Activated CD4-positive, alpha-beta T cell treated with anti-CD3 and anti-CD28 coated beads for 36 hours (primary cell): Measurements from ENCODE around the gene RYR2. TPM values are rescaled to one million over a fixed set of nuclear protein-coding genes. Genes with fewer than 3 reads are reported as not detected.

Experiments used
- ATAC-seq: fragments of 200-7000 bp; cut with Tn5 transposase; one replicate; pipeline ENCODE4 v1.10.0; 2021; ENCODE audit warnings: mild to moderate bottlenecking, moderate library complexity
- CTCF ChIA-PET: fragments of 350-600 bp; sonication (Branson Sonifier 250); formaldehyde crosslinking; loops from one replicate; lab custom pipeline; 2021; ENCODE audit warnings: antibody characterized with exemption; lab: Charles Lee
- POLR2A ChIA-PET: fragments of 350-600 bp; sonication (Branson Sonifier 250); formaldehyde crosslinking; loops from one replicate; lab custom pipeline; 2021; ENCODE audit warnings: antibody characterized with exemption, inconsistent platforms; lab: Charles Lee
- DNase-seq: peaks from one replicate; pipeline ENCODE4 v3.0.0-alpha.2; 2020
- H3K27ac Mint-ChIP-seq: one replicate; pipeline ENCODE4 v1.8.0; 2021; ENCODE audit warnings: mixed read lengths
- H3K27me3 Mint-ChIP-seq: one replicate; pipeline ENCODE4 v1.8.0; 2021; ENCODE audit warnings: mixed read lengths
- H3K36me3 Mint-ChIP-seq: one replicate; pipeline ENCODE4 v1.8.0; 2021; ENCODE audit warnings: low read depth, mixed read lengths
- H3K4me1 Mint-ChIP-seq: one replicate; pipeline ENCODE4 v1.8.0; 2021; ENCODE audit warnings: mixed read lengths
- H3K4me3 Mint-ChIP-seq: one replicate; pipeline ENCODE4 v1.8.0; 2021; ENCODE audit warnings: mild to moderate bottlenecking, moderate library complexity, mixed read lengths
- H3K9me3 Mint-ChIP-seq: one replicate; pipeline ENCODE4 v1.8.0; 2021; ENCODE audit warnings: low read depth, mixed read lengths
- intact Hi-C, 2 experiments: fragments of 100-400 bp; cut with DNase I in 1 of 2; cut with micrococcal nuclease in 1 of 2; formaldehyde crosslinking; loops; one replicate each; pipeline versions ENCODE4 v1.14.2 to v1.15.1; 2022 to 2024; cut with DNase I, micrococcal nuclease
- total RNA-seq, 2 experiments: library from RNA; stranded (reverse); gene quantifications; one replicate each; pipeline ENCODE4 v1.2.3, GENCODE V29; 2021

Gene RYR2
- total RNA-seq, 2 experiments from 2014 or later: 0.04 to 0.05 TPM

DNA sequence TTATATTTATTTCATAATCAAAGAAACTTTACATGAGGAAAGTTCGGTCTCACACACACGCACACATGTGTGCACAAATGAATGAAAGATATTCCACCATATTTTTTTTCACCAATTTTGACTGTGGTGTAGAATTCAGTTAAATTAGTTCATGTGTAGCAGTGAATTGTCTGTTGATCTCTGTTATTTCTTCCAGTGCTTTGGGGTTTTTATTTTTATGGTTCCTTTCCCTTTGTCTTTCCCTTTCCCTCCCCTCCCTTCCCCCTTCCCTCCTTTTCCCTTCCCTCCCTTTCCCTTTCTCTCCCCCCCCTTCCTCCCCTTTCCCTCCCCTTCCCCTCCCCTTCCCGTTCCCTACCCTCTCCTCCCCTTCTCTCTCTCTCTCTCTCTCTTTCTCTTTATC is 8.9 kb downstream of the RYR2 start:
- DNase-seq (no peak), ATAC-seq (no peak)
- no peak overlapping the region for H3K27ac Mint-ChIP-seq
- ChIA-PET POLR2A (no interaction called here), CTCF (interaction anchor here (1.0 kb wide), 1 partner anchor 18 kb away, joined by 3 read pairs; no protein-coding TSS in a partner anchor)
- peaks cover 30% of the 10 kb centered on the region for H3K27me3 Mint-ChIP-seq
- no peaks in the 10 kb centered on the region for H3K36me3 Mint-ChIP-seq
- no peak overlapping the region for H3K4me3 Mint-ChIP-seq
- intact Hi-C loops: no loop called here
- no peaks in the 10 kb centered on the region for H3K4me1 Mint-ChIP-seq
- H3K9me3 Mint-ChIP-seq: no peaks in the 10 kb centered on the region

DNA sequence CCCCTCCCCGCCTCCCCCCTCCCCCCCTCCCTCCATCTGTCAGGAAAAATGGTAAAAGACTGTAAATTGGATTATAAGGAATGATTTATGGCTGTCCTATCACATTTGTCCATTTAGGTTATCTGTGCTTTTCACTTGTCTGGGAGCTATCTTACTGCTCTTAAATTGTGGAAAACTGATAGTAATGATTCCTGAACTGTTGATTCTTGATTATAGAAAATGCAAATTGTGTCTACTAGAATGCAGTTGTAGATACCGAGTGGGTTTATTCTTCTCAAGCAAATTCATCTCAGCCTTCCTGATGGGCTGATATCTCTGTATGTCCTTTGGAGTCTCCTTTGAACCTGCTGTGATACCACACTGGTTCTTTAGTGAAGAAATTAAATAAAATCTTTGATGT is 12.3 kb downstream of the RYR2 start:
- peaks cover 29% of the 10 kb centered on the region for H3K27me3 Mint-ChIP-seq
- H3K4me3 Mint-ChIP-seq: no peak overlapping the region
- POLR2A ChIA-PET: no interaction called here
- H3K4me1 Mint-ChIP-seq: no peaks in the 10 kb centered on the region
- intact Hi-C loops: no loop called here
- DNase-seq (no peak), ATAC-seq (no peak)
- H3K27ac Mint-ChIP-seq: no peak overlapping the region
- CTCF ChIA-PET: no interaction called here
- H3K36me3 Mint-ChIP-seq: no peaks in the 10 kb centered on the region
- H3K9me3 Mint-ChIP-seq: no peaks in the 10 kb centered on the region

DNA sequence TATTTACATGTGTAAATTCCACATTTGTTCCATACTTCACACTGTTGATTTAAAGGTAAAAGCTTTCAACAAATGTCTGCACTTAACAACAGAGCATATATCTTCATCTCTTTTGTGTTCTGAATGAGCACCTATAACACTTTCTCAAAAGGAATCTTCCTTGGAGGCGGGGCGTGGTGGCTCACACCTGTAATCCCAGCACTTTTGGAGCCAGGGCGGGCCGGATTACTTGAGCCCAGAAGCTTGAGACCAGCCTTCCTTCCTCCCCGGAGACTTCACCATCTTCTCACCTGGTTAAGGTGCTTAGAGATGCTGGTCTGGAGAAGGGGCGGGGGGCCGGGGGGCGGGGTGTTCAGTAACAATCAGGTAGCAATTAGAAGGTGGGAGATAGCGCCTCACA is 16.5 kb downstream of the RYR2 start:
- DNase-seq (no peak), ATAC-seq (no peak)
- intact Hi-C loops: no loop called here
- ChIA-PET POLR2A (no interaction called here), CTCF (interaction anchor here (1.4 kb wide), 1 partner anchor 329 kb away, joined by 3 read pairs; no protein-coding TSS in a partner anchor)
- no peaks in the 10 kb centered on the region for H3K9me3 Mint-ChIP-seq
- H3K4me3 Mint-ChIP-seq: no peak overlapping the region
- no peak overlapping the region for H3K27ac Mint-ChIP-seq
- H3K4me1 Mint-ChIP-seq: no peaks in the 10 kb centered on the region
- no peaks in the 10 kb centered on the region for H3K36me3 Mint-ChIP-seq
- peaks cover 17% of the 10 kb centered on the region for H3K27me3 Mint-ChIP-seq

DNA sequence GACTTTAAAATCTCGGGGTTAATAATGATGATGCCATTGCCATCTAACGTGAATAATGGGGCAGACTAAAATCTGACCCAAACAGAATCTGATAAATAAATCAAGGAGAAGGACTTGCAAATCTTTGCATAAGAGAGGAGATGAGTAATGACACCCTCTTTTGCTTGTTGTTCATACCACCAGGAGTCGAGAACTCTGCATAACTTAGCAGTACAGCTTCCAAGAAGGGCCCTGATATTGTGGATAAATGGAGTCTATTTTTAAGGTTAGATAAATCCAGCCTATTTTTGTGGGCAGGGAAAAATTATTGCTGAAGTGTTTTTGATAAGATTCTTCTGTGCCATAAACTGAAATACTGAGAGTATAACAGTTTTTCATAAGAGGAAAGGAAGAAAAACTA is 17.3 kb downstream of the RYR2 start:
- POLR2A ChIA-PET: no interaction called here
- H3K4me1 Mint-ChIP-seq: no peaks in the 10 kb centered on the region
- H3K36me3 Mint-ChIP-seq: no peaks in the 10 kb centered on the region
- CTCF ChIA-PET: no interaction called here
- intact Hi-C loops: no loop called here
- no peak overlapping the region for H3K4me3 Mint-ChIP-seq
- H3K9me3 Mint-ChIP-seq: no peaks in the 10 kb centered on the region
- H3K27ac Mint-ChIP-seq: no peak overlapping the region
- DNase-seq (no peak), ATAC-seq (no peak)
- H3K27me3 Mint-ChIP-seq: peaks cover 13% of the 10 kb centered on the region

DNA sequence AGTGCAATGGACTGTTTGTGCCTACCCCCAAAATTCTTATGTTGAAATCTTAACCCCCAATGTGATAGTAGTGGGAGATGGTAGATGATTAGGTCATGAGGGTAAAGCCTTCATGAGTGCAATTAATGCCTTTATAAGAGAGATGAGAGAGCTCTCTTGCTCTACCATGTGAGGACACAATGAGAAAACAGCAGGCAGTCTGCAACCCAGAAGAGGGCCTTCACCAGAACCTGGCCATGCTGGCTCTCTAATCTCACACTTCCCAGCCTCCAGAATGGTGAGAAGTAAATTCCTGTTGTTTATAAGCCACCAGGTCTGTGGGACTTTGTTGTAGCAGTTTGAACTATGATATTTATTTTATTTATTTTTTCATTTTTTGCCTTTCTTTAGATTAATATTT is 21.0 kb downstream of the RYR2 start:
- H3K36me3 Mint-ChIP-seq: no peaks in the 10 kb centered on the region
- intact Hi-C loops: no loop called here
- no peaks in the 10 kb centered on the region for H3K4me1 Mint-ChIP-seq
- DNase-seq: no peak
- POLR2A ChIA-PET: no interaction called here
- H3K9me3 Mint-ChIP-seq: no peaks in the 10 kb centered on the region
- ATAC-seq: no peak
- H3K27me3 Mint-ChIP-seq: peaks cover 6% of the 10 kb centered on the region
- CTCF ChIA-PET: no interaction called here
- H3K27ac Mint-ChIP-seq: no peak overlapping the region
- H3K4me3 Mint-ChIP-seq: no peak overlapping the region

DNA sequence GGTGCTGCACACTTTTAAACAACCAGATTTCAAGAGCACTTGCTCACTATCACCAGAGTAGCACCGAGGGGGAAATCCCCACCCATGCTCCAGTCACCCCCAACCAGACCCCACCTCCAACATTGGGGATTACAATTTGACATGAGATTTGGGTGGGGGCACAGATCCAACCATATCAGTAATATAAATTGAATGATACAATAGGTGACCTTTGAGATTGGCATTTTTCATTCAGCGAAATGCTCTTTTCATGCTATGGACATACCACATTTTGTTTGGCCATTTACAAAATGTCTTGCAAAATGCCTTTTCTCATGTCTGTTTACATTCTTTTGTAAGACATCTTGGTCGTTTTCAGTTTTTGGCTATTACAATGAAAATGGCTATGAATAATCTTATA is 23.9 kb downstream of the RYR2 start:
- Mint-ChIP-seq H3K36me3 (no peaks in the 10 kb centered on the region), H3K27me3 (peaks cover 8% of the 10 kb centered on the region), H3K4me3 (no peak overlapping the region), H3K27ac (no peak overlapping the region), H3K9me3 (no peaks in the 10 kb centered on the region), H3K4me1 (no peaks in the 10 kb centered on the region)
- intact Hi-C loops: no loop called here
- POLR2A ChIA-PET: interaction anchor here (0.6 kb wide), 1 partner anchor 277 kb away, joined by 3 read pairs; no protein-coding TSS in a partner anchor
- CTCF ChIA-PET: no interaction called here
- DNase-seq (no peak), ATAC-seq (no peak)

DNA sequence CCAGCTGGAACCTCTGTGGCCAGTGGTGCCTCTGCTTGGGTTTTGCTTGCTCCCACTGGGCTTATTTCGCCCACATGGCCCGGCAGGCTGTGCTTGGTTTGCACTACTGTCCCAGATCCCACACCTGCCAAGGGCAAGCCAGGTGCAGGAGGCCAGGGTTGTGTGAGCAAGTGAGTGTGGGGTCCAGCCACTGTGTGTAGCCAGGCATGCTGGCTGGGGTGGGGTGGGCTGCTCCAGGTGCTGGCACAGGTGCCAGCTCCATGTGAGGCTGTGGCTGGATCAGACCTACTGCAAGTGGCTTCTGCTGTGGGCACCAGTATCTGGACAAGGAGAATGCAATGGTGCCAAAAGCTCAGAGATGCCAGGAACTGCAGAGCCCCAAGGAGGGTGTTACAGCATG is 28.5 kb downstream of the RYR2 start:
- ATAC-seq: no peak
- Mint-ChIP-seq H3K4me1 (no peaks in the 10 kb centered on the region), H3K4me3 (no peak overlapping the region), H3K27ac (no peak overlapping the region), H3K9me3 (peaks cover 2% of the 10 kb centered on the region), H3K27me3 (peaks cover 7% of the 10 kb centered on the region), H3K36me3 (no peaks in the 10 kb centered on the region)
- no peak for DNase-seq
- ChIA-PET CTCF (no interaction called here), POLR2A (no interaction called here)
- intact Hi-C loops: no loop called here

DNA sequence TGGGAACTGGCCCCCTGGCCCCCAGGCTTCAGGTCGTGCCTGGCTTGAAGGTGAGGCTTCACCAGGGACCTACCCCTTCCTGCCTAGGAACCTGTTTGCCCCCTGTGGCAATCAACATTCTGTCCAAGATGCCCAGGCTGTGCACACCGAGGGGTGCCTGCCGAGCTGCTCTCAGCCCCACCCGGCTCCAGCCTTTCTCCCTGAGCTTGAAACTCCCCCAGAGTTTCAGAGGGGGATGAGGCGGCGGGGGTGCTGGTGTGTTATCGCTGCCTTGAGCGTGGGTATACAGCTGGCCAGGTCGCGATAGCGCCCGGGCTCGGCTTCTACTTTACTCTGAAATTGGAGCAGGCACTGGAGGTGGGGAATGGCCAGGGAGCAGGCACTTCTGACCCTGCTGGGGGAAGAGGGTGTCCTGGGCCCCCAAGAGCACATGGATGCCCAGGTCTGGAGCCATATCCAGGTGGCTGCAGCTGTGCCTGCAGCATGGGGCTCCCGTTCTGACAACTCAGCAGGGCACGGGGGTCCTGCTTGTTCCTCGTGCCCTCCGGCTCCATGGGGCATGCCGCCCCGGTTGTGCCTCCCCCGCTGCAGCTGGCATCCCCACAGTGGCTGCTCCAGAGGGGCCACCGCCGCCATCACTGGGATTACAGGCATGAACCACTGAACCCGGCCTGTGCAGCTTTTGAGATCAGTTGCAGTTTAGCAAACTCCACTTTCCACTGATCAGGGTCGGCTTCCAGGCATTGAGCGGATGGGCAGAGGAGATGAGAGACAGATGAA is 29.8 kb downstream of the RYR2 start:
- Mint-ChIP-seq H3K4me1 (no peaks in the 10 kb centered on the region), H3K27ac (no peak overlapping the region), H3K9me3 (peaks cover 2% of the 10 kb centered on the region), H3K36me3 (no peaks in the 10 kb centered on the region), H3K4me3 (no peak overlapping the region), H3K27me3 (peaks cover 5% of the 10 kb centered on the region)
- CTCF ChIA-PET: no interaction called here
- no peak for ATAC-seq
- POLR2A ChIA-PET: no interaction called here
- intact Hi-C loops: no loop called here
- DNase-seq: no peak

DNA sequence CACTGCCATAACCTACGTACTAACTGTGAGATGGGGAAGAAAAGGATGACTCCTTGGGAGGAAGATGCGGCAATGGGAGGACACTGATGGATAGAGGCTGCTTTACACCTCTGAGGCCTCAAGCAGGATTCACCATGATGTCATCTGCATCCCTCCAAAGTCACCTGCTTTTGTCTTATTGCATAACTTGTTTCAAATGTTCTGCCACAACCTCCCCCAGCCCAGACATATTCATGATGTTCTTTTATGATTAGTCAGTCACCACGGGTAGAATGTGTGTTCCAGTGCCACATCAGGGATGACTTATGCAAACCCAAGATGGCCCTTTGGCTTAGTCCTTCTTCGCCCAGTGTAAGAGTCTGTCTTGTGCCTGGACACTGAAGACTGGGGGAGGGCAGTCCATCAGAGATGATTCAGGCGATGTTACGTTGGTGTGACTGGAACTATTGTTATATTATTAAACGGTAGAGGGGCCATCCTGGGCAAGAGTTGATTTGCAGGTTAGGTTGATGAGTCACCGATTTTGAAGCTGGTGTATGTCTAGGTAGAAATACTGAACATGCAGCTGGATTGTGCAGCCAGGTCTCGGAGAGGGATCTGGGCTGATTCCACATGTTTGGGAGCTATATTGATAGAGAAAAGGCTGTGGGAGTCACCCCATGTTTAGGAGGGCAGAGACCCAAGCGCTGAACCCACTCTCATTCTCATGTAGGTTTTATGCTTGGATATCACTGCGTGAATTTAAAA is 32.6 kb downstream of the RYR2 start:
- Mint-ChIP-seq H3K4me3 (no peak overlapping the region), H3K27me3 (no peaks in the 10 kb centered on the region), H3K9me3 (peaks cover 4% of the 10 kb centered on the region), H3K4me1 (no peaks in the 10 kb centered on the region), H3K27ac (no peak overlapping the region), H3K36me3 (no peaks in the 10 kb centered on the region)
- intact Hi-C loops: no loop called here
- DNase-seq: no peak
- ChIA-PET POLR2A (interaction anchor here (0.6 kb wide), 1 partner anchor 450 kb away, joined by 3 read pairs; no protein-coding TSS in a partner anchor), CTCF (interaction anchor here (0.6 to 0.7 kb wide), 2 partner anchors 70 to 966 kb away, joined by 3 read pairs; partner anchors contain the start of gene MT1HL1)
- ATAC-seq: no peak

DNA sequence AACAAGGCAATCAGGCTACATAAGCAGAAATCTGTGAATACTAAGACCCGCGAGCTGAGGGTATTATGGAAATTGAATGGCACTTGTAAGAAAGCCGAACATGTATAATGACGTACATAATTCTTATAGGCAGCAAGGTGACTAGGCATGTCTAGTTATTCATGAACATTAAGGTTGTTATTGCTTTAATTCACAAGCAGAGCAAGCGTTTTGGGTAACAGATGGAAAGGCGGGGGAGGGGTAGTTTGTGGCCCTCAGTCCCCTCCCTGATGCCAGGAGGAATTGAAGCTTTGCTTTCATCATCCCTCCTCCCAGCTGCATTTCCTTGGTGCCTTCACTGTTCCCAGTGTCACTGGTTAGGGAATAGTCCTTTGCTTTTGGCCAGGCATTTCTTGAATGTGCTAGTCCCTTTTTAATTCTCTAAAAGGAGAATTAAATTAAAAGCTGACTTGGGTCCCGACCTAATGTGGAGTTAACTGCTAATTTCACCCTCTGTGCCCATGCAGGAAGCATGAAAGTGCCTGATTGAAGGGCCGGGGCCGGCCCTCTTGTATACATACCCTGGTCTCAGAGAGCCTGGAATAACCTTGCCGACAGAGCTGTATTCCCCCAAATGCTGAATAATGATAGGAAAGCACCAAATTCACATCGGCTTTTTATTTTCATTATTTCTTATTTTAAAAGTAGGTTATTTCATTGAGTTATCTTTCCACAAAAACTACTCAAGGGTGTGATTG is 42.5 kb downstream of the RYR2 start:
- Mint-ChIP-seq H3K4me1 (no peaks in the 10 kb centered on the region), H3K27ac (no peak overlapping the region), H3K4me3 (no peak overlapping the region), H3K27me3 (peaks cover 6% of the 10 kb centered on the region), H3K36me3 (no peaks in the 10 kb centered on the region), H3K9me3 (no peaks in the 10 kb centered on the region)
- ATAC-seq (no peak), DNase-seq (no peak)
- ChIA-PET CTCF (interaction anchor here (0.6 kb wide), 1 partner anchor 126 kb away, joined by 4 read pairs; no protein-coding TSS in a partner anchor), POLR2A (no interaction called here)
- intact Hi-C loops: no loop called here

DNA sequence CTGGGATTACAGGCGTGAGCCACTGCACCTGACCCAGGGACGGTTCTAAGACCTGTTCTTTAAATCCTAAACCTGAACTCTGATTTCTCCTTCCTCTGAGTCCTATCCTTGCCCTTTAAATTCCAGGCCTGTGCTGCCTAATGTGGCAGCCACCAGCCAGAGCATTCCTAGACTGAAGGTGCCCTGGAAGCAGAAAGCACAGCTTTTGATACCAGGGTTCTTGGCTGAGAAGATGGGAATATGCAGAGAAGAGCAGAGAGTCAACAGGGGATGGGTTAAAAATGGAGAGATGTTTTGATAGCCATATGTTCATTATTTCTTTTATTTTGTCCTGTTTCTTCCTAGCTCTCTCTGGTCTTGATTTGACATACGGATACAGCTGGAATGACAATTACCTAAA is 49.7 kb downstream of the RYR2 start:
- no peaks in the 10 kb centered on the region for H3K9me3 Mint-ChIP-seq
- intact Hi-C loops: no loop called here
- H3K27me3 Mint-ChIP-seq: peaks cover 4% of the 10 kb centered on the region
- H3K4me3 Mint-ChIP-seq: no peak overlapping the region
- H3K4me1 Mint-ChIP-seq: no peaks in the 10 kb centered on the region
- ChIA-PET POLR2A (no interaction called here), CTCF (no interaction called here)
- no peaks in the 10 kb centered on the region for H3K36me3 Mint-ChIP-seq
- ATAC-seq: no peak
- DNase-seq: no peak
- H3K27ac Mint-ChIP-seq: no peak overlapping the region
